NB4 (cell line): ENCODE results near the gene SLC35F2.

Experiments
- MYC ChIP-seq: IDR thresholded peaks from 2 replicates; pipeline ENCODE4 v1.6.1; 2011; ENCODE audit warnings: low read depth, low read length
- POLR2A ChIP-seq: IDR thresholded peaks from 2 replicates; pipeline ENCODE4 v1.6.1; 2011; ENCODE audit warnings: mild to moderate bottlenecking; ENCODE audit not compliant: insufficient read length; ENCODE audit errors: extremely low read depth
- TF ChIP-seq, protein P1 (sequence below): IDR thresholded peaks from one replicate; pipeline ENCODE4 v1.5.1; 2012; ENCODE audit warnings: low read depth, low read length
- TF ChIP-seq, protein P2 (sequence below): IDR thresholded peaks from 2 replicates; pipeline ENCODE4 v1.6.1; 2011; ENCODE audit warnings: low read depth, low read length

GRCh38 chr11:107780775-107781174 lies 77.8 kb downstream of the SLC35F2 start:
- TF ChIP-seq, protein P1, sequence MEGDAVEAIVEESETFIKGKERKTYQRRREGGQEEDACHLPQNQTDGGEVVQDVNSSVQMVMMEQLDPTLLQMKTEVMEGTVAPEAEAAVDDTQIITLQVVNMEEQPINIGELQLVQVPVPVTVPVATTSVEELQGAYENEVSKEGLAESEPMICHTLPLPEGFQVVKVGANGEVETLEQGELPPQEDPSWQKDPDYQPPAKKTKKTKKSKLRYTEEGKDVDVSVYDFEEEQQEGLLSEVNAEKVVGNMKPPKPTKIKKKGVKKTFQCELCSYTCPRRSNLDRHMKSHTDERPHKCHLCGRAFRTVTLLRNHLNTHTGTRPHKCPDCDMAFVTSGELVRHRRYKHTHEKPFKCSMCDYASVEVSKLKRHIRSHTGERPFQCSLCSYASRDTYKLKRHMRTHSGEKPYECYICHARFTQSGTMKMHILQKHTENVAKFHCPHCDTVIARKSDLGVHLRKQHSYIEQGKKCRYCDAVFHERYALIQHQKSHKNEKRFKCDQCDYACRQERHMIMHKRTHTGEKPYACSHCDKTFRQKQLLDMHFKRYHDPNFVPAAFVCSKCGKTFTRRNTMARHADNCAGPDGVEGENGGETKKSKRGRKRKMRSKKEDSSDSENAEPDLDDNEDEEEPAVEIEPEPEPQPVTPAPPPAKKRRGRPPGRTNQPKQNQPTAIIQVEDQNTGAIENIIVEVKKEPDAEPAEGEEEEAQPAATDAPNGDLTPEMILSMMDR, result no peak
- TF ChIP-seq POLR2A (no peak), MYC (no peak)
- TF ChIP-seq, protein P2, sequence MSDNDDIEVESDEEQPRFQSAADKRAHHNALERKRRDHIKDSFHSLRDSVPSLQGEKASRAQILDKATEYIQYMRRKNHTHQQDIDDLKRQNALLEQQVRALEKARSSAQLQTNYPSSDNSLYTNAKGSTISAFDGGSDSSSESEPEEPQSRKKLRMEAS, result no peak
